ENCODE results near the gene ATP2C2. TPM values are rescaled to one million over a fixed set of nuclear protein-coding genes. Genes with fewer than 3 reads are reported as not detected.
"Not testable (repeated sequence)": the region's sequence is repeated elsewhere in the genome, so short reads cannot be mapped to it uniquely, and the experiment has no call there.

The ATP2C2 gene
- total RNA-seq, 4 donors from 2014 or later: 138 to 3,342 (median 155) TPM

DNA sequence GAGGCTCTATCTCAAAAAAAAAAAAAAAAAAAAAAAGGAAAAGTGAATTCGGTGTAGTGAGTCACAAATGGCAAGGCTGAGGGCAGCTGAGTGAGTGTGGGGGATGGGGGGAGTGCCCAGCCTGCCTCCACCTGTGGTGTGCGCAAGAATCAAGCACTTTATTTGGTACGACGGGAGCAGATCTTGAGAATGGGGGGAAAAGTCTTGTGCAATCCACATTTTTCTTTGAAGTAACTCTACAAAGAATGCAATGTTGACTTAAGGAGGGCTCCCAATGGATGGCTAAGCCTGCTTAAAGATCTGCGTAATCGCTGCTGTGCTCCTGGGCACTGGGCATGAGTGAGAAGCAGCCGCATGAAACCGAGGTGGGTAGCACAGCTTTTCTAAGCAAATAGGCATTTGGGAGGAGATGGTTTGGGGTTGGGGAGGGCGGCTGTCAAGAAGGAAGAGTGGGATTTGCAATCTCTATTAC, 28.2 kb downstream of the ATP2C2 start:
- in situ Hi-C loops (cut with MboI; ENCODE audit: low pct_ligation_motif_present in 1 of 4, low pct_unique_long_range_greater_than_20kb in 1 of 4, low sequenced_read_pairs in 3 of 4): no loop called here
- H3K9me3 ChIP-seq: no peaks in the 10 kb centered on the region
- 75 to 78% methylated on average over 9 of the region's 9 CpGs for WGBS, 2 donors (ENCODE audit: low coverage in 1 of 2)
- no peaks in the 10 kb centered on the region for H3K27me3 ChIP-seq
- TF ChIP-seq POLR2A (IDR thresholded peaks at IDR 0.05) (no peak), POLR2AphosphoS5 (IDR thresholded peaks at IDR 0.05) (no peak), EP300 (IDR thresholded peaks at IDR 0.05; ENCODE audit: low read depth) (no peak)
- TF ChIP-seq, protein P1, sequence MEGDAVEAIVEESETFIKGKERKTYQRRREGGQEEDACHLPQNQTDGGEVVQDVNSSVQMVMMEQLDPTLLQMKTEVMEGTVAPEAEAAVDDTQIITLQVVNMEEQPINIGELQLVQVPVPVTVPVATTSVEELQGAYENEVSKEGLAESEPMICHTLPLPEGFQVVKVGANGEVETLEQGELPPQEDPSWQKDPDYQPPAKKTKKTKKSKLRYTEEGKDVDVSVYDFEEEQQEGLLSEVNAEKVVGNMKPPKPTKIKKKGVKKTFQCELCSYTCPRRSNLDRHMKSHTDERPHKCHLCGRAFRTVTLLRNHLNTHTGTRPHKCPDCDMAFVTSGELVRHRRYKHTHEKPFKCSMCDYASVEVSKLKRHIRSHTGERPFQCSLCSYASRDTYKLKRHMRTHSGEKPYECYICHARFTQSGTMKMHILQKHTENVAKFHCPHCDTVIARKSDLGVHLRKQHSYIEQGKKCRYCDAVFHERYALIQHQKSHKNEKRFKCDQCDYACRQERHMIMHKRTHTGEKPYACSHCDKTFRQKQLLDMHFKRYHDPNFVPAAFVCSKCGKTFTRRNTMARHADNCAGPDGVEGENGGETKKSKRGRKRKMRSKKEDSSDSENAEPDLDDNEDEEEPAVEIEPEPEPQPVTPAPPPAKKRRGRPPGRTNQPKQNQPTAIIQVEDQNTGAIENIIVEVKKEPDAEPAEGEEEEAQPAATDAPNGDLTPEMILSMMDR (IDR thresholded peaks at IDR 0.05): no peak
- no peak for DNase-seq
- intact Hi-C loops (cut with DNase I; ENCODE audit: low total_unique reads): no loop called here
- no peaks in the 10 kb centered on the region for H3K36me3 ChIP-seq
- peaks cover 0 to under 1% (median 0%) of the 10 kb centered on the region in 4 donors for H3K4me1 ChIP-seq
- no peak overlapping the region for H3K4me3 ChIP-seq
- no peak overlapping the region for H3K27ac ChIP-seq

DNA sequence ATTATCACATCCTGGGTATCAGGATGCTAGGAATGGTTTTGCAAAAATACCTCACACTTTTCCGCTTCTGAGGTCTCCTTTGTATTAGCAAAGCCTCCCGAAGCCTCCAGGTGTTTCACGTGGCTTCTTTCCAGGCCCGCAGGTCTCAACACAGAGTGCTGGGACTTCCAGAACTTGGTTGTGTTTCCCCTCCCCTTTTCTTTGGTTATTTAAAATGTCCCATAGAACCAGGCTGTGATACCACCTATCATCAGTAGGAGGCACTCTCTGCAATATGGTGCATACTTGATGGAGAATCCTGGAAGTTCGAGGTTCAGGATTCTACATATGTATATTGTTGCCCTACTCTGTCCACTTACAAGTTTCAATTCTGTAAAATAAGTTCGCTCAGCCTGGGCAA, 28.8 kb downstream of the ATP2C2 start:
- no peak for DNase-seq
- no peaks in the 10 kb centered on the region for H3K36me3 ChIP-seq
- WGBS, 2 donors (ENCODE audit: low coverage in 1 of 2): 85 to 93% methylated on average over 4 to 6 of the region's 6 CpGs
- H3K4me3 ChIP-seq: no peak overlapping the region
- in situ Hi-C loops (cut with MboI; ENCODE audit: low pct_ligation_motif_present in 1 of 4, low pct_unique_long_range_greater_than_20kb in 1 of 4, low sequenced_read_pairs in 3 of 4) (no loop called here), intact Hi-C loops (cut with DNase I; ENCODE audit: low total_unique reads) (no loop called here)
- no peaks in the 10 kb centered on the region for H3K9me3 ChIP-seq
- H3K27ac ChIP-seq: no peak overlapping the region
- H3K4me1 ChIP-seq: no peaks in the 10 kb centered on the region
- H3K27me3 ChIP-seq: no peaks in the 10 kb centered on the region
- no peak for TF ChIP-seq POLR2A (IDR thresholded peaks at IDR 0.05)
- TF ChIP-seq, protein P1 (IDR thresholded peaks at IDR 0.05): peak in 1 of 5 experiments; percentile 19

DNA sequence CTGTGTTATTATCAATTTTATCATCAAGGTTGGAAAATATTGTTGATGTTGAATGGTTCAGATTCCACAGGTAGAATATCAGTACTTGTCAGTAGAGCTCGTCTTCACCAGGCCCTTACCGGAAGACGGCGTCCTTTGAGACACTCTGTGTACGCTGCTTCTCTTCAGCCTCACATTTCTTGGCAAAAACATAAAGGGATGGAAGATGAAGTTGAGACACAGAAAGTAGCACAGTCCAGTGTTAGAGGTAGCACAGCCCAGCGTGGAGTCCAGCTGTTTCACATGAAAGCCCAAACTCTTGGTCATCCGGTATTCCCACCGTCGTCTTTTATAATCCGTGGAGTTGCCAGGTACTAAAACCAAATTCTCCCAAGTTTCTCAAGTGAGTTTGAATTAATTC, 30.4 kb downstream of the ATP2C2 start:
- WGBS, 2 donors (ENCODE audit: low coverage in 1 of 2): 73 to 76% methylated on average over 6 to 10 of the region's 10 CpGs
- H3K9me3 ChIP-seq: no peaks in the 10 kb centered on the region
- TF ChIP-seq EP300 (IDR thresholded peaks at IDR 0.05; ENCODE audit: low read depth) (no peak), POLR2A (IDR thresholded peaks at IDR 0.05) (no peak), POLR2AphosphoS5 (IDR thresholded peaks at IDR 0.05) (no peak)
- TF ChIP-seq, protein P1 (IDR thresholded peaks at IDR 0.05): no peak
- no peaks in the 10 kb centered on the region for H3K36me3 ChIP-seq
- intact Hi-C loops (cut with DNase I; ENCODE audit: low total_unique reads) (no loop called here), in situ Hi-C loops (cut with MboI; ENCODE audit: low pct_ligation_motif_present in 1 of 4, low pct_unique_long_range_greater_than_20kb in 1 of 4, low sequenced_read_pairs in 3 of 4) (no loop called here)
- H3K4me1 ChIP-seq: no peaks in the 10 kb centered on the region
- H3K27ac ChIP-seq: no peak overlapping the region
- no peaks in the 10 kb centered on the region for H3K27me3 ChIP-seq
- H3K4me3 ChIP-seq: no peak overlapping the region
- DNase-seq: no peak

DNA sequence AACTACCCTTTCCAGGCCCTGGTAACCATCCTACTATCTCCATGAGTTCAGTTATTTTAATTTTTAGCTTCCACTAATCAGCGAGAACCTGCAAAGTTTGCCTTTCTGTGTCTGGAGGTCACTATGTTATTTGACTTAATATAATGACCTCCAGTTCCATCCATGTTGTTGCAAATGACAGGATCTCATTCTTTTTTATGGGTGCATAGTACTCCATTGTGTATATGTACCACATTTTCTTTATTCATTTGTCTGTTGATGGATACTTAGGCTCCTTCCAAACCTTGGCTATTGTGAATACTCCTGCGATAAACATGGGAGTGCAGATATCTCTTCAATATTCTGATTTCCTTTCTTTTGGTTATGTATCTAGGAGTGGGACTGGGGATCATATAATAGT, 31.6 kb downstream of the ATP2C2 start:
- H3K4me1 ChIP-seq; in situ Hi-C loops (cut with MboI; ENCODE audit: low pct_ligation_motif_present in 1 of 4, low pct_unique_long_range_greater_than_20kb in 1 of 4, low sequenced_read_pairs in 3 of 4); intact Hi-C loops (cut with DNase I; ENCODE audit: low total_unique reads); H3K4me3 ChIP-seq; H3K9me3 ChIP-seq; H3K27ac ChIP-seq; DNase-seq; H3K27me3 ChIP-seq; H3K36me3 ChIP-seq: not testable (repeated sequence)
- WGBS, 2 donors (ENCODE audit: low coverage in 1 of 2): 43 to 51% methylated on average over 1 to 2 of the region's 2 CpGs

DNA sequence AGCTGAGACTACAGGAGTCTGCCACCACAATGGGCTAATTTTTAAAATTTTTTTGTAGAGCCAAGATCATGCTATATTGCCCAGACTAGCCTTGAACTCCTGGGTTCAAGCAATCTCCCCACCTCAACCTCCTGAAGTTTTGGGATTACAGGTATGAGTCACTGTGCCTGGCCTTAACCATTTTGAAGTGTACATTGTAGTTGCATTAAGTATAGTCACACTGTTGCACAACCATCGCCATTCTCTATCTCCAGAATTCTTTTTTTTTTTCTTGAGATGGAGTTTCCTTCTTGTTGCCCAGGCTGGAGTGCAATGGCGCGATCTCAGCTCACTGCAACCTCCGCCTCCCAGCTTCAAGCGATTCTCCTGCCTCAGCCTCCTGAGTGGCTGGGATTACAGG, 35.1 kb downstream of the ATP2C2 start:
- peaks cover 13% of the 10 kb centered on the region for H3K27me3 ChIP-seq
- H3K36me3 ChIP-seq; H3K4me3 ChIP-seq; H3K4me1 ChIP-seq; in situ Hi-C loops (cut with MboI; ENCODE audit: low pct_ligation_motif_present in 1 of 4, low pct_unique_long_range_greater_than_20kb in 1 of 4, low sequenced_read_pairs in 3 of 4); DNase-seq; intact Hi-C loops (cut with DNase I; ENCODE audit: low total_unique reads); H3K9me3 ChIP-seq; H3K27ac ChIP-seq: not testable (repeated sequence)
- 94 to 100% methylated on average over 1 to 5 of the region's 5 CpGs for WGBS, 2 donors (ENCODE audit: low coverage in 1 of 2)
